OCI-LY1 (cell line): ENCODE results near the gene PTPRN2.

Source experiments
- H2AFZ ChIP-seq: fragments of 200-600 bp; sonication (generic), shearing (Covaris generic); 2 replicates; pipeline ENCODE4 v1.6.0; 2014; ENCODE audit warnings: antibody characterized with exemption, mild to moderate bottlenecking, low read length
- H3F3A ChIP-seq: fragments of 200-600 bp; sonication (generic), shearing (Covaris generic); 2 replicates; pipeline ENCODE4 v1.6.0; 2014; ENCODE audit warnings: mild to moderate bottlenecking, antibody characterized with exemption, low read length, moderate library complexity; ENCODE audit not compliant: insufficient read depth
- H3K27ac ChIP-seq: fragments of 200-600 bp; sonication (generic); 2 replicates; pipeline ENCODE4 v1.5.1; 2014; ENCODE audit warnings: low read length, mixed run types, mild to moderate bottlenecking, low read depth; ENCODE audit not compliant: poor library complexity, severe bottlenecking
- H3K27me3 ChIP-seq: fragments of 200-600 bp; sonication (generic); 2 replicates; pipeline ENCODE4 v1.6.0; 2014; ENCODE audit warnings: antibody characterized with exemption, mild to moderate bottlenecking, low read length, moderate library complexity; ENCODE audit not compliant: insufficient read depth
- H3K36me3 ChIP-seq: fragments of 200-600 bp; sonication (generic); 2 replicates; pipeline ENCODE4 v1.6.1; 2014; ENCODE audit warnings: mild to moderate bottlenecking, antibody characterized with exemption, low read length, moderate library complexity, mixed read lengths; ENCODE audit not compliant: insufficient read depth
- H3K4me1 ChIP-seq: fragments of 200-600 bp; sonication (generic); 2 replicates; pipeline ENCODE4 v1.5.1; 2014; ENCODE audit warnings: mild to moderate bottlenecking, low read length, moderate library complexity; ENCODE audit not compliant: insufficient read depth, severe bottlenecking
- H3K4me2 ChIP-seq: fragments of 200-600 bp; sonication (generic), shearing (Covaris generic); 2 replicates; pipeline ENCODE4 v1.6.1; 2014; ENCODE audit warnings: low read length
- H3K4me3 ChIP-seq: fragments of 200-600 bp; sonication (generic); 2 replicates; pipeline ENCODE4 v1.5.1; 2014; ENCODE audit warnings: low read length, low read depth, mild to moderate bottlenecking, mixed read lengths; ENCODE audit not compliant: poor library complexity, severe bottlenecking
- H3K79me2 ChIP-seq: fragments of 200-600 bp; shearing (Covaris generic); 2 replicates; pipeline ENCODE4 v1.6.1; 2016; ENCODE audit warnings: mixed run types, low read length, mixed read lengths; ENCODE audit not compliant: insufficient read depth
- H3K9ac ChIP-seq: fragments of 200-600 bp; sonication (generic), shearing (Covaris generic); 2 replicates; pipeline ENCODE4 v1.6.1; 2014; ENCODE audit warnings: mild to moderate bottlenecking, low read length, mixed read lengths
- H3K9me2 ChIP-seq: fragments of 200-600 bp; sonication (generic), shearing (Covaris generic); 2 replicates; pipeline ENCODE4 v1.6.1; 2014; ENCODE audit warnings: low read depth, mild to moderate bottlenecking, low read length, mixed read lengths
- H3K9me3 ChIP-seq: fragments of 200-600 bp; shearing (Covaris generic); 2 replicates; pipeline ENCODE4 v1.6.1; 2014; ENCODE audit warnings: low read length, mixed read lengths
- H4K20me1 ChIP-seq: fragments of 200-600 bp; sonication (generic), shearing (Covaris generic); 2 replicates; pipeline ENCODE4 v1.6.0; 2016; ENCODE audit warnings: mild to moderate bottlenecking, low read length; ENCODE audit not compliant: insufficient read depth
- EZH2 ChIP-seq: fragments of 200-600 bp; sonication (generic), shearing (Covaris generic); IDR thresholded peaks from 2 replicates; pipeline ENCODE4 v1.8.0; 2017; ENCODE audit warnings: borderline replicate concordance, mixed run types, mild to moderate bottlenecking, antibody characterized with exemption, low read length, moderate library complexity, mixed read lengths
- TF ChIP-seq, protein P1 (sequence below): fragments of 200-600 bp; sonication (generic), shearing (Covaris generic); IDR thresholded peaks from 2 replicates; pipeline ENCODE4 v1.5.1; 2017; ENCODE audit warnings: mild to moderate bottlenecking, antibody characterized with exemption, low read length, moderate library complexity, mixed read lengths

Gene PTPRN2

DNA sequence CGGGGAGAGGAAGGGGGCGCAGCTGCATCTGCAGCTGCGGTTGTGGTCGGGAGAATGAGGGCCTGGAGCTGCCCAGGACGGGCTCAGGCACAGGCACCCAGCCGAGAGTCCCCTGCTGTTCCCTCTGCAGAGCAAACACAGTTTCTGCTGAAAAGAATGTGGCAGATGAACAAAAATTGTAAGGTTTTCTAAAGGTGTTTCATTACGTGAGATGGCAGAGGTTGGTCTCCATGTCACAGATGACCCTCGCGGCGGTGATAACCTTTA, 794.6 kb downstream of the PTPRN2 start:
- no peaks in the 10 kb centered on the region for H3K79me2 ChIP-seq
- H2AFZ ChIP-seq = no peak overlapping the region
- no peak overlapping the region for H3K4me2 ChIP-seq
- H3K9ac ChIP-seq = no peak overlapping the region
- H3K4me1 ChIP-seq = no peaks in the 10 kb centered on the region
- no peaks in the 10 kb centered on the region for H3K9me2 ChIP-seq
- peaks cover 5% of the 10 kb centered on the region for H3K27me3 ChIP-seq
- no peaks in the 10 kb centered on the region for H3F3A ChIP-seq
- no peak overlapping the region for H3K27ac ChIP-seq
- H3K4me3 ChIP-seq = no peak overlapping the region
- no peaks in the 10 kb centered on the region for H3K36me3 ChIP-seq
- H4K20me1 ChIP-seq = no peaks in the 10 kb centered on the region
- TF ChIP-seq, protein P1, sequence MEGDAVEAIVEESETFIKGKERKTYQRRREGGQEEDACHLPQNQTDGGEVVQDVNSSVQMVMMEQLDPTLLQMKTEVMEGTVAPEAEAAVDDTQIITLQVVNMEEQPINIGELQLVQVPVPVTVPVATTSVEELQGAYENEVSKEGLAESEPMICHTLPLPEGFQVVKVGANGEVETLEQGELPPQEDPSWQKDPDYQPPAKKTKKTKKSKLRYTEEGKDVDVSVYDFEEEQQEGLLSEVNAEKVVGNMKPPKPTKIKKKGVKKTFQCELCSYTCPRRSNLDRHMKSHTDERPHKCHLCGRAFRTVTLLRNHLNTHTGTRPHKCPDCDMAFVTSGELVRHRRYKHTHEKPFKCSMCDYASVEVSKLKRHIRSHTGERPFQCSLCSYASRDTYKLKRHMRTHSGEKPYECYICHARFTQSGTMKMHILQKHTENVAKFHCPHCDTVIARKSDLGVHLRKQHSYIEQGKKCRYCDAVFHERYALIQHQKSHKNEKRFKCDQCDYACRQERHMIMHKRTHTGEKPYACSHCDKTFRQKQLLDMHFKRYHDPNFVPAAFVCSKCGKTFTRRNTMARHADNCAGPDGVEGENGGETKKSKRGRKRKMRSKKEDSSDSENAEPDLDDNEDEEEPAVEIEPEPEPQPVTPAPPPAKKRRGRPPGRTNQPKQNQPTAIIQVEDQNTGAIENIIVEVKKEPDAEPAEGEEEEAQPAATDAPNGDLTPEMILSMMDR = no peak
- TF ChIP-seq EZH2 = no peak
- no peaks in the 10 kb centered on the region for H3K9me3 ChIP-seq

DNA sequence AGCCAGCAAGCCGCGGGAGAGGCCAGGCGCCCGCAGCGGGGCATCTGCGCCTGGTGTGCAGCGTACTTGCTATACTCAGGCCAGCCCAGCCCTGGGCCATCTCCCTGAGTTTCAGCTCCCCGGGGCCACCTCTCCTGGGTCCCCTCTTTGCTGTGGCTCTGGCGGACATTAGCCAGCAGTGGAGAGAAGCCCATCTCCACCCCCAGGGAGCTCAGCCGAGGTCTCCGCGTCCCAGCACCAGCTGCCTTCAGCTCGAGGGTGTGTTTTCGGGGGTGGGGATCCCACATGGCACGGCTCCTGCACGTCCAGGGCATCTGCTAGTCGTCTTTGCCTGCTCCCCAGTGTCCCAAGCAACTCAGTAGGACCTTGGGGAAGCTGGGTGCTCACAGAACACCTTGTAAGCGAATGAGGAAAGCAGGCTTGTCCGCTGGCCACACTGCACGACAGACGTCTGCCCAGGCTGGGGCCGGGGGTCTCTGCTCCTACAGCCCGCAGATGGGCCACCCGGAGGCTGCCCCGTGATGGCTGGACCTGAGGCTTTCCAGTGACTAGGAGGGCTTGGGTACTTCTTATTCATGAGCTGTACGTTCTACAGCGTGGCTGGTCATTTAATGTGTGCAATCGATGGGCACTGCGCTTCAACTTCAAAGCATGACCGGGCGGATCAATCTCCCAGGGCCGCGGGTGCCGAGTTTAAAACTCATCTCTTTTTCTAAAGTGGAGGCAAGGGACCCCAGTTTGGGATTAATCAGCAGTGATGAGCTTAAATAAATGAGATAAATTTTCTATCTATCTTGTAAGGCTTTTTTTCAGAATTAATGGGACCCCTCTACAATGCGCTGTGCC, 795.2 kb downstream of the PTPRN2 start:
- Histone ChIP-seq H3K9ac (no peak overlapping the region), H3K9me2 (no peaks in the 10 kb centered on the region), H4K20me1 (no peaks in the 10 kb centered on the region), H3K79me2 (no peaks in the 10 kb centered on the region), H3K36me3 (no peaks in the 10 kb centered on the region), H3K4me1 (no peaks in the 10 kb centered on the region), H3K4me3 (no peak overlapping the region), H3K27me3 (peaks cover 5% of the 10 kb centered on the region), H2AFZ (no peak overlapping the region), H3K9me3 (no peaks in the 10 kb centered on the region), H3K27ac (no peak overlapping the region), H3F3A (no peaks in the 10 kb centered on the region), H3K4me2 (no peak overlapping the region)
- TF ChIP-seq, protein P1 = no peak
- TF ChIP-seq EZH2 = no peak

DNA sequence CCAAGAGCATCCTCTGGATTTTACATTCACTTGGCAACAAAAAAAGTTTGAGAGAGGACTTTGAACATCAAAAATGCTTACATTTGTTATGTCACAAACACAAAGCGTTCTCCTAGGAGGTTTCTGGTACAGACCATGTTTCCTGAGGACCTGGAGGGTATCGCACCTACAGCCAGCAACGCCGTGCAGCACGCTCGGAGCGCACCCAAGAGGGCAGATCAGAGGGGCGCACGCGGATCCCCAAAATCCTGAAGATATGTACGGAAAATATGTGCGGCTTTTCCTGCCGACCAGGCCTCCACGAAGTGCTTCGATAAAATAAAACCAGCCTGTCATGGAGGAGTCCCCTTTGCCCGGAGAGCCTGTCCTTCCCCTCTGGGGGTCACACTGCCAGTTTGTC, 796.0 kb downstream of the PTPRN2 start:
- Histone ChIP-seq H3K36me3 (no peaks in the 10 kb centered on the region), H3K79me2 (no peaks in the 10 kb centered on the region), H3K4me1 (no peaks in the 10 kb centered on the region), H3K27me3 (peaks cover under 1% of the 10 kb centered on the region), H3K4me3 (no peak overlapping the region), H3K27ac (no peak overlapping the region), H4K20me1 (no peaks in the 10 kb centered on the region), H3K9me3 (no peaks in the 10 kb centered on the region), H2AFZ (no peak overlapping the region), H3K9me2 (no peaks in the 10 kb centered on the region), H3K9ac (no peak overlapping the region), H3K4me2 (no peak overlapping the region), H3F3A (no peaks in the 10 kb centered on the region)
- TF ChIP-seq, protein P1 = no peak
- no peak for TF ChIP-seq EZH2
